ENCODE results near the gene IL23R. TPM values are rescaled to one million over a fixed set of nuclear protein-coding genes. Genes with fewer than 3 reads are reported as not detected.

IL23R gene
- total RNA-seq, 1 experiment from 2014 or later, result not detected

GRCh38 chr1:67149179-67149770 lies 17.0 kb upstream of the IL23R start:
- peak; percentile 87 for DNase-seq (ENCODE audit: low read depth)

GRCh38 chr1:67150931-67151330 lies 15.3 kb upstream of the IL23R start:
- DNase-seq (ENCODE audit: low read depth), result no peak

DNA sequence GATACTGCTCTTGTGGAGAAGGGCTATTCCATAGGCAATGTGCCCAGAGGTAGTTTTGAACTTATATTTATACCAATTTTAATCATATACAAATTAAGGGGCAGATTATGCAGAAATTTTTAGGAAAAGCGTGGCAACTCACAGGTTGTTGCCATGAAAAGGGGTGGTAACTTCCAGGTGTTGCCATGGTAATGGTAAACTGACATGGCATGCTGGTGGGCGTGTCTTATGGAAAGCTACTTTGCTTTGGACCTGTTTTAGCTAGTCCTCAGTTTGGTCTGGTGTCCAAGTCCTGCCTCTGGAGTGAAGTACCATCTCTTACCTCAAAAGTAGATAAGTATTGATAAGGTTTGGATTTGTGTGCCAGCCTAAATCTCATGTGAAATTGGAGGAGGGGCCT lies 7.9 kb upstream of the IL23R start:
- no peak for DNase-seq (ENCODE audit: low read depth)

DNA sequence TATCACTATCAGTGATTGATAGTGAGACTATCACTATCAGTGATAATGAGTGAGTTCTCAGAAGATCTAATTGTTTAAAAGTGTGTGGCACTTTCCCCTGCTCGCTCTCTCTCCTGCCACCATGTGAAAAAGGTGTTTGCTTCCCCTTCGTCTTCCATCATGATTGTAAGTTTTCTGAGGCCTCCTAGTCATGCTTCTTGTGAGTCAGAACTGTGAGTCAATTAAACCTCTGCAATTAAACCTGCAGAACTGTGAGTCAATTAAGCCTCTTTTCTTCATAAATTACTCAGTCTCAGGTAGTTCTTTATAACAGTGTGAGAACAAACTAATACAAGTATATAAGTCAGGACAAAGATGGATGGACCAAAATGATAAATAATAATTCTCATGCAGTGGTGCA lies 7.0 kb upstream of the IL23R start:
- no peak for DNase-seq (ENCODE audit: low read depth)

GRCh38 chr1:67162954-67163353 lies 3.3 kb upstream of the IL23R start:
- peak; percentile 97 for DNase-seq (ENCODE audit: low read depth)

- DNase-seq (ENCODE audit: low read depth), result no peak
These were observed 699 bp upstream of the IL23R start for GRCh38 chr1:67165468-67166041.

GRCh38 chr1:67169496-67169895 lies 3.2 kb downstream of the IL23R start:
- no peak for DNase-seq (ENCODE audit: low read depth)

GRCh38 chr1:67169932-67170331 lies 3.7 kb downstream of the IL23R start:
- no peak for DNase-seq (ENCODE audit: low read depth)

DNA sequence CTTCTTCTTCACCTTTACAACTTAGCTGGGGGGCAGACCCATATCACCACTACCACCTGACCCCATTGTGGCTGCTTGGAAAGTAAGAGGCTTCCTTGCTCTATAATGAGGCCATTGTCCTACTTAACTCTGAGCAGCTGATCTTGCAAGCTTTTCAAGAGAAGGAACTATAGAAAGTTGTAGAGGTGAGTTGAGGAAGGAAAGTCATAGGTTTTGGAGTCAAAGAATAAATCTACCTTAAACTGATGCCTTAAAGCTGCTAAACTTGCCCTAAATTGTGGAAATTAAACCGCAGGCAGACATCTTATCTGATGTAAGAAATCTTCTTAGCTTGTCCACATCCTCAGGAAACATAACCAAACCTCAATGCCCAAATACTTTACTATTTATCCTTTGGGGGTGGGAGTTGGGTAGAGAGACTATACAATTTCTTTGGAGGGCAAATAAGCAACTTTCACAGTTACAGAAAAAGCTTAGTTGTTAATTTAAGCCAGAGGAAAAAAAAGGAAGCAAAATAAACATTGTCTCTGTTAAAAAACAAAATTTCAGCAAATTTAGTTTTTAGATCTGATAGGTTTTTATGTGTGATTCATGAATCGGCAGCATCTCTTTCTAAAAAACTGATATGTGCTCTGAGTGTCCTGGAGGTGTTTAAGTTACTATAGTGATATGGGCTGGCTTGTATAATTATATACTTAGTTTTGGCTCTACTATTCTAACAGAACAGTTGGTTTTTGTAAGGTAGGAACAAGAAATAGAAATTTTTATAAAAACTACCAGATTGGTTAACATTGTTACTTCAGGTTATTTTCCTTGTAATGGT lies 4.7 kb downstream of the IL23R start:
- no peak for DNase-seq (ENCODE audit: low read depth)

DNA sequence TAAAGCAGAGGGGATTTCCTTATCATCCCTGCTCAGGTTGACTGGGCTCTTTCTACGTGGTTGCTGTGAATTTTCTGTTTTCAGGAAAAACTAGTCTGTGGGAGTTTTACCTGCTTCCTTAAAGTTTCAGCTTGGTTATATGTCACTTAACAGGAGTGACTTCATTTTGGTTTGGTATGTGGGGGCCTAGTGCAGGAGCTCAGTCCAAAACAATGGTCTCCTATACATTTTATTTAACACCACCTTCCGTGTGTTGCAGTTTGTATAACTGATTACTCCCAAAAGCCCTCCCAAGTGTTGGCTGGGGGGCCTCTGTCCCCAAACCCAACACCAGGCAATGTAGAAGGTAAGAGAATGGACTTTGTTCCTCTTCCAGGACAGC lies 5.3 kb downstream of the IL23R start:
- no peak for DNase-seq (ENCODE audit: low read depth)

DNA sequence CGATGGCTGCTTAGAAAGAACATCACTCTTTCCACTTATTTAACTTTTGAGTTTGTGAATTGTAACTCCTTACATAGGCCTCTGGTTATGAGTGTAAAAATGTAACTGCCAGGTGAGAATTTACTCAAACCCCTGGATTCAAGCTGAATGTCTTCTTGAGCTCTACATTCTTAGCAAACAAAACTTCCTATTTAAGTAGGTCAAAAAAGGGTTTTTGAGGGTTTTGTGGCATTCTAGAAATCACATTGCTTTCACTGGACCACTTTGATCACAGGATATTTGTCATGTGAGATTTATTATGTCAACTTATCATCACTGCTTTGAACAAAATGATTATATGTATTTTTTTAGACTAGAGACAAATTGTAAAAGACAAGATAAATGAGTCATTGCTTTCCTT lies 5.7 kb downstream of the IL23R start:
- no peak for DNase-seq (ENCODE audit: low read depth)

DNA sequence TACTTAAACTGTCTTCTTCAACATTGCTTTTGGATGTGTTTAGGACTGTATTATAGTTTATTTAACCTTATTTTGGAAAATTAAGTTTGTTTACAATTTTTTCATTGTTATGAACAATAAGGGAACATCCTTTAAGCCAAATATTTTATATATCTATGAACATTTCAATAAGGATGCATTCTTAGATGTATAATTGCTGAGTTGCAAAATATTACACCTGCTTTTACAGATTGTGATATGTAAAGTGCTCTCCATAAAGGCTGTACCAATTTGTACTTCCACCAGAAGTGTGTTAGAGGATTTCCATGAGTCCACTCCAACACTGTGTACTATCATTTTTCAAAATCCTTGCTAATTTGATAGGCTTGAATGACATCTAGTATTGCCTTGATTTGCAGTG lies 7.7 kb downstream of the IL23R start:
- no peak for DNase-seq (ENCODE audit: low read depth)

- DNase-seq (ENCODE audit: low read depth), result no peak
These were observed 8.5 kb downstream of the IL23R start for GRCh38 chr1:67174716-67175284.

DNA sequence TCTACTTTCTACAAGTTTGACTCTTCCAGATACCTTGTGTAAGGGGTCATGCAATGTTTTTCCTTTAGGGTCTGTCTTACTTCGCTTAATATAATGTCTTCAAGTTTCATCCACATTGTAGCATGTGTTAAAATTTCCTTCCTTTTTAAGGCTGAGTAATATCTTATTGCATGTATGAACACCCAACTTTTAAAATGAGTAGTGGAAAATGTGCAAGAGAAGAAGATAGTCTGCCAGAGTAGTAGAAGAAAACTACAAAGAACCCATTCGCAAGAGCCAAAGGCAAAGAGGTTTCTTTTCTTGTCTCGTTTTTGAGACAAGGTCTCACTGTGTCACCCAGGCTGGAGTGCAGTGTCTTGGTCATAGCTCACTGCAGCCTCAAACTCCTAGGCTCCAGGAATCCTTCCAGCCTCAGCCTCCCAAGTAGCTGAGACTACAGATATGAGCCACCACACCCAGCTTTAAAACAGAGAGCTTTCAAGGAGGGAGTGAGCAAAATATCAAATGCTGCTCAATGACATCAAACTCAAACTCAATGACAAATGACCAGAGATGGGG lies 9.4 kb downstream of the IL23R start:
- DNase-seq (ENCODE audit: low read depth), result no peak

DNA sequence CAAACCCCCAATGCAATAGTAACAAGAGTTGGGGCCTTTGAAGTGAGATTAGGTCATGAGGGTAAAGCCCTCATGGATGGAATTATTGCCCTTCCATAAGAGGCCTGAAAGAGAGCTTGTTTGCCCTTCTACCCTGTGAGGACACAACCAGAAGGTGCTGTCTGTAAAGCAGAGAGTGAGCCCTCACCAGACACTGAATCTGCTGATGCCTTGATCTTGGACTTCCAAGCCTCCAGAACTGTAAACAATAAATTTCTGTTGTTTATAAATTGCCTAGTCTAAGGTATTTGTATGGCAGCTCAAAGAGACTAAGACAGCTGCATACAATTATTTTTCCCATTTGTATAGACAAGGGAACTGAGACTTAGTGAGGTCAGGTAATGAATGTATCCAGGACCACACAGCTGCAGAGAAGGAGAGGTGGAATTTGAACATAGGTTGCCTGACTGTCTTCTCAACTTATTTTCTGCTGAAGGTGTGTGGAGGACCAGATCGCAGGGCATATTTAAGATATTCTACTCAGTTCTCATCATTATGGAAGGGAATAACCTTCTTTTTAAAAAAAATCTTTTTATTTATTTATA lies 18.7 kb downstream of the IL23R start:
- no peak for DNase-seq (ENCODE audit: low read depth)

DNA sequence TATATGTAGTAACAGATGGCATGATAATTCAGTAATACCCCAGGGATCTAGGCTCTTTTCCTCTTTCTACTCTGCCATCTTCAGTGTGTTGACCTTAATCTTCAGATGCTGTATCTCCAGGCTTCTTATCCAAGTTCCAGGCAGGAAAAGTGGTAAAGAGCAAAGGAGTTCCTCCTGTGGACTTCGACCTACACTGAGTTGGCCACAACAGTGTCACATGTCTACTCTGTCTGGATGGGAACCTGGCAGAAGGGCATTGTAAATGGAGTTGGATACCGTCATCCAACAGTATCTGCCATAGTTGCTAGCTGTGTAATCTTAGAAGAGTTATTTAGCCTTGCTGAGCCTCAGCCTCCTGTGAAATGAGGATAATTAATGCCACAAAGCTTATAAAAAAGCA lies 21.9 kb downstream of the IL23R start:
- DNase-seq (ENCODE audit: low read depth), result no peak

DNA sequence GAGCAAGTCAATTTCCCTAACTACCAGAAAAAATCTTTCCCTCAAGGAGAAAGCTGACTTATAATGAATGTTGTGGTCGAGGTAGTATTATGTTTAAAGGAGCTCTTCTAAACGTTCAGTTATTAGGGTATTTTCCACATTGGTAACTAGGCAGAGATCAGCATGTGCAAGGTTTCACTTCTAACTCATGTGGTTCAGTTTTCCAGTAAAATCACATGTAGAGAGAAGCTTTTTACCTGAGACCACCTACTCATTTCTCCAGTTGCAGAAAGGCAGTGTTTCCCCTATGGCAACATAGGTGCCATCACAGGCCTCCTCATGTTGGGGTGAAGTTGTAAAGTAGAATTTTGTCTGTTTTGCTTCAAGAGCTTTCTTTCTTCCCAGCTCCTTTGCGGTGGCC lies 23.7 kb downstream of the IL23R start:
- no peak for DNase-seq (ENCODE audit: low read depth)

GRCh38 chr1:67190410-67190809 lies 24.2 kb downstream of the IL23R start:
- DNase-seq (ENCODE audit: low read depth), result no peak

- DNase-seq (ENCODE audit: low read depth), result no peak
These were observed 24.7 kb downstream of the IL23R start for GRCh38 chr1:67190942-67191341.

DNA sequence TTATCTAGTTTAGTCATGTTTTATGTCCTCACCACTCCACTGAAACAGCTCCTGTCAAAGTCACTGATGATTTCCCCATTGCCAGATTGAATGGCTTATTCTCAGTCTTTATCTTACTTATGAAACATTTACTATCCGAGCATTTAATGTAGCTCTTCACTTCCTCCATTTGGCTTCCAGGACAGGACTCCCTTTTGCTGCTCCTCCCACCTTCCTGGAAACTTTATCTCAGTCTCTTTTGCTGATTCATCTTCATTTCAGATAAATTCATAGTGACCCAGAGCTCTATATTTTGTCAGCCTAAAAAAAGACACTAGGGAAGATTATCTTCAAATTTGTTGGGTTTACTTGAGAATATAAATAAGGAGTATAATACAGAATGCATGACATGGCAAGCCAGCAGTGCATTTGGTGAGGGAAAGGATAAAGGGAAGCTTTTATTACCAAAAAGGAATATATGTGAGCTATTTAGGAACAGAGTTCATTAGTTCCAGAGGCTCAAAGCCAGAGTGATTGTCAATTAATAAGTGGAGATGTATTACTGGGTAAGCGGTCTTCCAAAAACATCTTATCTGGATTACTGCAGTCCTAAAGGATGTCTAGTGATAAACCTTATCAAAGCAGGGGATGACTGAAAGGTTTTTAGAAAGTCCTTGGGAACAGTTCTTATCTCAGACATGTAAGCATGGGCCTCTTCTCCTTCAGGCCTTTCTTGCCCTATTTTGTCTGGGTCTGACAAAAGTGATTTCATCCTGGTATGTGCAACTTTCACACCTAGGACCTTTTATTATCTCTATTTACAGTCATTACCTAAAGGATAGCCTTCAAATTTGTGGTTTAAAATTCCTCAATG lies 25.6 kb downstream of the IL23R start:
- DNase-seq (ENCODE audit: low read depth), result no peak

- DNase-seq (ENCODE audit: low read depth), result no peak
These were observed 26.6 kb downstream of the IL23R start for GRCh38 chr1:67192902-67193301.

All from LHCN-M2 (cell line).